Stomach (tissue), 9 donors: ENCODE results near the gene SLAMF9. TPM values are rescaled to one million over a fixed set of nuclear protein-coding genes. Genes with fewer than 3 reads are reported as not detected.

ENCODE experiments used
- DNase-seq, 2 donors: peaks; one replicate each; pipeline versions ENCODE4 v3.0.0 to v3.0.0-alpha.2; 2013 to 2019
- H3K27ac ChIP-seq, 5 donors: fragments of 200-600 bp in 4 of 5; sonication (generic) in 4 of 5; one replicate each; pipeline ENCODE4 v1.5.1; 2013 to 2019; ENCODE audit warnings: mild to moderate bottlenecking in 1 of 5, moderate library complexity in 1 of 5
- H3K27me3 ChIP-seq, 3 donors: fragments of 200-600 bp; sonication (generic); one replicate each; pipeline ENCODE4 v1.5.1; 2017 to 2019; ENCODE audit warnings: mixed run types in 1 of 3
- H3K36me3 ChIP-seq, 4 donors: fragments of 200-600 bp; sonication (generic); 1 replicate in 3 of 4; 2 replicates in 1 of 4; pipeline ENCODE4 v1.5.1; 2016 to 2019
- H3K4me1 ChIP-seq, 4 donors: fragments of 200-600 bp; sonication (generic); one replicate each; pipeline ENCODE4 v1.5.1; 2016 to 2019
- H3K4me3 ChIP-seq, 4 donors: fragments of 200-600 bp; sonication (generic) in 3 of 4; one replicate each; pipeline ENCODE4 v1.5.1; 2016 to 2019; ENCODE audit warnings: mild to moderate bottlenecking in 1 of 4
- H3K9me3 ChIP-seq, 4 donors: fragments of 200-600 bp; sonication (generic); one replicate each; pipeline ENCODE4 v1.5.1; 2016 to 2019
- CTCF ChIP-seq, 7 experiments: fragments of 450-650 bp in 4 of 7; fragments of 200-600 bp in 3 of 7; sonication (generic) in 3 of 7; IDR thresholded peaks; one replicate each; pipeline ENCODE4 v1.5.1; 2016 to 2019; ENCODE audit warnings: antibody characterized with exemption in 7 of 7, control low read depth in 2 of 7, mild to moderate bottlenecking in 1 of 7
- EP300 ChIP-seq: sonication (generic); formaldehyde crosslinking; IDR thresholded peaks from one replicate; pipeline ENCODE4 v1.6.1; 2017; ENCODE audit warnings: antibody characterized with exemption
- POLR2A ChIP-seq, 4 donors: fragments of 450-650 bp; IDR thresholded peaks; one replicate each; pipeline ENCODE4 v1.6.1; 2016; ENCODE audit warnings: antibody characterized with exemption in 4 of 4, control low read depth in 2 of 4, mild to moderate bottlenecking in 1 of 4, moderate library complexity in 1 of 4
- POLR2AphosphoS5 ChIP-seq, 3 donors: sonication (generic); formaldehyde crosslinking; IDR thresholded peaks; one replicate each; pipeline ENCODE4 v1.6.1; 2016; ENCODE audit warnings: antibody characterized with exemption in 3 of 3
- WGBS, 5 donors: extraction: QIAGEN DNeasy Blood & Tissue Kit in 3 of 5; methylation state at CpG; one replicate each; pipeline versions ENCODE4 v1.1.5 to v1.1.7; 2013 to 2018; 5-methylcytosine and 5-hydroxymethylcytosine counted together
- intact Hi-C: fragments of 100-400 bp; cut with DNase I; formaldehyde crosslinking; loops from one replicate; pipeline ENCODE4 v1.15.1; 2023; ENCODE audit warnings: low total_unique reads
- polyA plus RNA-seq, 3 donors: library from polyadenylated mRNA; stranded (reverse); fragments of 200-250 nt; gene quantifications; one replicate each; pipeline ENCODE4 v1.2.3, GENCODE V29; 2013
- total RNA-seq, 5 donors: library from RNA; depleted of rRNA; stranded (reverse); fragments of >200 nt; gene quantifications; one replicate each; pipeline versions ENCODE4 v1.1.0 to v1.2.3, GENCODE V29; 2014 to 2016
- donor health status: healthy with polysubstance abuse.
- donor health status: Bipolar disorder and iron deficiency.
- donor health status: healthy.

The SLAMF9 gene
- total and polyA plus RNA-seq, 8 donors = 0.87 TPM; not detected in 7

DNA sequence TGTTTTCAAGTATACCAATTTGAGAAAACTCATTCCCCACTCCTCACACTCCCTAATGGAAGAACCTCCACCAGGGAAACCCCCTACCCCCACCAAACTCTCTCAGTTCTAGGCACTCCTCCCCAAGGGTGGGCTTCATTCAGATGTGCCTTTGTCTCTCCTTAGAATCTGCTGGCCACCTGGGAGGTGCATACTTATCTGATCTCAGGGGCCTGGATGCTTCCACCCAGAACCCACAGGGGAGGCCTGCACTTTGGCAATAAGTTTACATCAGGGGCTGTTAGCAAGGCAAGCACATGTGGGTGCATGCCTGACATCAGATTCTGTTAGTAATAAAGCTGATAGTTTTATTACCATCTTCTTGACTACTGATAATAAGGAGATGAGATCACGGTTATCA, 32.5 kb upstream of the SLAMF9 start:
- Histone ChIP-seq H3K4me1 (peaks cover 0 to 4% (median 0%) of the 10 kb centered on the region in 4 donors), H3K27me3 (no peaks in the 10 kb centered on the region), H3K36me3 (no peaks in the 10 kb centered on the region), H3K9me3 (no peaks in the 10 kb centered on the region), H3K4me3 (no peak overlapping the region), H3K27ac (no peak overlapping the region)
- DNase-seq = no peak
- TF ChIP-seq EP300 = no peak
- no peak for TF ChIP-seq CTCF (IDR thresholded peaks at IDR 0.05)
- no peak for TF ChIP-seq POLR2A (IDR thresholded peaks at IDR 0.05)
- no peak for TF ChIP-seq POLR2AphosphoS5 (IDR thresholded peaks at IDR 0.05)
- intact Hi-C loops = no loop called here
- 78 to 95% (median 89%) methylated on average over 1 of the region's 1 CpG for WGBS, 5 donors

GRCh38 chr1:159986093-159986492, 32.1 kb upstream of the SLAMF9 start:
- intact Hi-C loops = no loop called here
- Histone ChIP-seq H3K36me3 (peaks cover 0 to 4% (median 0%) of the 10 kb centered on the region in 4 donors), H3K4me3 (no peak overlapping the region), H3K27ac (no peak overlapping the region), H3K9me3 (no peaks in the 10 kb centered on the region), H3K4me1 (no peaks in the 10 kb centered on the region), H3K27me3 (no peaks in the 10 kb centered on the region)
- WGBS, 5 donors = 73 to 84% (median 80%) methylated on average over 2 of the region's 2 CpGs
- TF ChIP-seq POLR2AphosphoS5 (IDR thresholded peaks at IDR 0.05) (no peak), EP300 (no peak), CTCF (IDR thresholded peaks at IDR 0.05) (no peak), POLR2A (IDR thresholded peaks at IDR 0.05) (no peak)
- DNase-seq = no peak

DNA sequence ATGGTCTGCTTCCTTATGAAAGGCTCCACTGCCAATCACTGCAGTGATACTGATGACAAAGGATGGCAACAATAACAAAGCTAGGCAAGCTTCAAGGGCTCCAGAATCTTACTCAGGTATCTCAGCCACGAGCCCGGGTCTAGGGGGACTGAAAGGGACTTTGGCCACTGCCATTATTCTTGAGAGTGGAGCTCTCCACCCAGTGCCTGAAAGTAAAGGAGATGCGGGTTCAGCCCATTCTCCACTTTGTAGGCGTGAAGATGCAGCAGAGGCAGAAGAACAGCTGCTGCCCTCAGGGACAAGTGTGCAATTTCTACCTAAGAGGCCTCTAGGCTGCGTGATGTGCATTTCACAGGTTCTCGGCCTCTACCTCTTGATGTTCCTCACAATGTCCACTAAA, 31.4 kb upstream of the SLAMF9 start:
- no peak for DNase-seq
- H3K27me3 ChIP-seq = no peaks in the 10 kb centered on the region
- TF ChIP-seq POLR2AphosphoS5 (IDR thresholded peaks at IDR 0.05) (no peak), CTCF (IDR thresholded peaks at IDR 0.05) (no peak), POLR2A (IDR thresholded peaks at IDR 0.05) (no peak), EP300 (no peak)
- WGBS, 5 donors = 88 to 92% (median 91%) methylated on average over 6 of the region's 6 CpGs
- H3K4me1 ChIP-seq = no peaks in the 10 kb centered on the region
- no peaks in the 10 kb centered on the region for H3K9me3 ChIP-seq
- no peak overlapping the region for H3K27ac ChIP-seq
- H3K36me3 ChIP-seq = peaks cover 0 to 9% (median 2%) of the 10 kb centered on the region in 4 donors
- intact Hi-C loops = no loop called here
- no peak overlapping the region for H3K4me3 ChIP-seq

DNA sequence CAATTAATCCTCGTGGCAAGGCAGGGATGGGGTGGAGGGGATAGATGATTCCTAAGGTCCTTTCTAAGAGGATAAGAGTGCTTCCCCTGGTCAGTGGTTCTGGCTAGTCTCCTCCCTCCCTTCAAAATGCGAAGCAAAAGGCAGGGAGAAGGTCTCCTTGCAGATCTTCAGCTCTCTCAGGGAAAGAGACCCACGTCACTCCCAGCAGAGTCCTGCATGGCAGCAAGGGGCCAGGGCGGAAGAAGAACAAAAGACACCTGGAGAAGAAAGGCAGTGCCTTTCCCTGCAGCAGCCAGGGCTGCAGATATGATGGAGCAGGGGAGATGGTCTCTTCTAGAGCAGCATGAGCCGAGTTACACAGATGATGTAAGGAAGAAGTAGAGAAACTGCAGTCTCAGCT, 29.6 kb upstream of the SLAMF9 start:
- Histone ChIP-seq H3K36me3 (peaks cover 0 to 15% (median 2%) of the 10 kb centered on the region in 4 donors), H3K9me3 (no peaks in the 10 kb centered on the region), H3K4me3 (no peak overlapping the region), H3K27me3 (no peaks in the 10 kb centered on the region), H3K27ac (no peak overlapping the region), H3K4me1 (peaks cover 0 to 12% (median 5%) of the 10 kb centered on the region in 4 donors)
- WGBS, 5 donors = 49 to 69% (median 55%) methylated on average over 4 to 5 of the region's 5 CpGs
- intact Hi-C loops = no loop called here
- TF ChIP-seq POLR2AphosphoS5 (IDR thresholded peaks at IDR 0.05) (no peak), CTCF (IDR thresholded peaks at IDR 0.05) (no peak), EP300 (no peak), POLR2A (IDR thresholded peaks at IDR 0.05) (no peak)
- DNase-seq = no peak
